Measurements from ENCODE around the gene KLHL30.
"Not testable (repeated sequence)": the region's sequence is repeated elsewhere in the genome, so short reads cannot be mapped to it uniquely, and the experiment has no call there.

KLHL30 gene

GRCh38 chr2:238162846-238163441 is 24.5 kb downstream of the KLHL30 start:
- no peak for DNase-seq (ENCODE audit: low read depth)

GRCh38 chr2:238163481-238164198 is 25.2 kb downstream of the KLHL30 start:
- DNase-seq (ENCODE audit: low read depth) = no peak

GRCh38 chr2:238164906-238165287 is 26.4 kb downstream of the KLHL30 start:
- no peak for DNase-seq (ENCODE audit: low read depth)

DNA sequence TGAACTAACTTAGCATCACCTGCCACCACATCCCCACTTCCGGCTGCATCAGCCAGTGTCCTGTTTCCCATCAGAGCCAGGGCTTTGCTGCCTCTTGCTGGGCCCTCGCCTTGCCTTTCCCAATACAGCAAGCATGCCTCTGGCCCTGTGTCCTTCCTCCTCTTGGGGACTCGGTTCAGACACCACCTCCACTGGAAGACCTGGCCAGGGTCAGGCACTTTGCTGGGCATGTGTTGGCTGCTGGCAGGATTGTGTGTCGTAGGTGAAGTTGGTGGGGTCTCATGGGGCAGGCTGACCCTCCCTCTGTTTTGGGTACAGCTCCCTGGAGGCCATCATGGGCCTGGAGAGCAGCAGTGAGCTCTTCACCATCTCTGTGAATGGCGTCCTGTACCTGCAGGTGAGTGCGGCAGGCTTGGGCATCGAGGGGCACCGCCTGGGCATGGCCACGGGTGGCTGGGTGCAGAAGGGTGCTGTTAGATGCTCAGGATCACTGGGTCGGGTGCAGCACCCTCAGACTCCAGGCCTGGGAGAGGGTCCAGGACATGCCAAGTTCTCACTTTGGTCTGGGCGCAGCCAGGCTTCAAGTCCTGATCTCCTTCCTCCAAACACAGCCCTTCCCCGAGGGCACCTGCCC is 26.9 kb downstream of the KLHL30 start:
- DNase-seq (ENCODE audit: low read depth) = no peak

GRCh38 chr2:238166391-238167343 is 28.2 kb downstream of the KLHL30 start:
- no peak for DNase-seq (ENCODE audit: low read depth)

DNA sequence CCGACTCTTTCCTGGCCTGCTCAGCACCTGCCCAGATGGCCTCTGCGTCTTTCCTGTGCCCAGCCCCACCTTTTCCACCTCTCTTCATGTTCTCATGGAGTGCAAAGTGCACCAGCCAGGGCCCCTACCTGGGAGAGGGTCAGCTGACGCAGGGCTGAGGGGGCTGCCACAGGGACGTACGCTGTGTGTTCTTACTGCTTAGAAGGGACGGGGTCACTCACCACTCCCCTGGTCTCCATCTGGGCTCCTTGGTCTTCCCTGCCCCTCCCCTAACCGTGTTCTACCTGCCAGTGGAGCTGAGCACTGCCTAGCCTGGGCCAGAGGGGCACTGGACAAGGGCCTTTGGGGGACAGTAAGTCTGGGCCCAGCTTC is 28.9 kb downstream of the KLHL30 start:
- DNase-seq (ENCODE audit: low read depth) = no peak

GRCh38 chr2:238167761-238168160 is 29.3 kb downstream of the KLHL30 start:
- DNase-seq (ENCODE audit: low read depth) = no peak

GRCh38 chr2:238168196-238169047 is 30.0 kb downstream of the KLHL30 start:
- no peak for DNase-seq (ENCODE audit: low read depth)

DNA sequence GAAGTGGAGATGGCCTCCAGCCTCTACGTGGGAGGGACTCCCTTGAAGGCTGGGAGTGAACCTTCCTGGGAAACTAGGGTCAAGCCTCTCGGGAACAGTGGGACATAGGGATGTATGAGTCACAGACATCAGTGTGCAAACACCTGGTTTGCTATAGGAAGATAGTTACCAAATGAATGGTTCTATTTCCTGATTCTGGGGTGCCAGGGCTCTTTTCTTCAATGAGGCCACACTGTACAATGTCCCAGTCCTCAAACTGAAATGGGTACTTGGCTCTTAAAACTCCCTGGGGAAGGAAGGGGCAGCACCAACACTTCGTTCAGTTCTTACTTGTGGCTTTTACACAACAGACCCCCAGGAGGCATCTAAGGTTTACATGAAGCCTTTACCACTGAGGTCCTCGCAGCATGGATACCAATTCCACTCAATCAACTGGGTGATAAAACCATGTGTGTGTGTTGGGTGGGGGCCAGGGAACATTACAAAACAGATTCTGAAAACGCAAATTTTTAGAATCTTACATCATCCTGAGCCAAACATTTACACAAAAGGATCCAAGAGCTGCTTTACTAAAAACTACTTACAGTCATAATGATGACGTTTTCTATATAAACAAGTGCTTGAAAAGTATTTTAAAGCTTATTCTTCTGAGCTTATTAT is 30.7 kb downstream of the KLHL30 start:
- no peak for DNase-seq (ENCODE audit: low read depth)

- no peak for DNase-seq (ENCODE audit: low read depth)
Measured at GRCh38 chr2:238169708-238170251, 31.3 kb downstream of the KLHL30 start.

DNA sequence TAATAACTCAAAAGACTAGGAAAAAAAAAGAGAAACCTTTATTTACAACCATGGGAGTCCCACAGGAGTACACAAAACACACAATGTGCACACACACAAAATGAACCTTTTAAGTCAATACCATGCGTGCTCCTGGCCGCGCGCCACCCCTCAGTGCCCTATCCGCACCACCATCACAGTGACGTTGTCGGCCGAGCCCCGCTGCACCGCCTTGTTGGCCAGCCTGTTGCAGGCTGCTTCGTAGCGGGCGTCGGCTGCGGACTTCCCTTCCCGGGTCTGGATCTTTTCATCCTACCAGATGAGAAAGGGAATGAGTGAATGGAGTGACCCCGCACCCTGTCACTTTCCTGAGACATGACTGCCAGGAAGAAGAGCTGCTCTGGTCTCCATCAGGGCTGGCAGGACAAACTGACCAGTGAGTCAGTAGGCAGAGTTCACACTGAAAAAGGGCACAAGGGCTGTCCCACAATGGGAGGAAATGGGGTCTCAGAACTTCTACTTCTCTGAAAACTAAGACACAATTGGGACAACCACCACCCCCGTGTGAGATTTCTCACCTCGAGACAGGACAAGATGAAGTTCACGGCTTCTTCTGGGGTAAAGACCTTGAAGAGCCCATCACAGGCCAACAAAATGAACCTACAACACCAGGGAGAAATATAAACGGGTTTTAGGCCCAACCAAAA is 32.1 kb downstream of the KLHL30 start:
- no peak for DNase-seq (ENCODE audit: low read depth)

- not testable (repeated sequence) for DNase-seq (ENCODE audit: low read depth)
Measured at GRCh38 chr2:238171072-238171431, 32.6 kb downstream of the KLHL30 start.

DNA sequence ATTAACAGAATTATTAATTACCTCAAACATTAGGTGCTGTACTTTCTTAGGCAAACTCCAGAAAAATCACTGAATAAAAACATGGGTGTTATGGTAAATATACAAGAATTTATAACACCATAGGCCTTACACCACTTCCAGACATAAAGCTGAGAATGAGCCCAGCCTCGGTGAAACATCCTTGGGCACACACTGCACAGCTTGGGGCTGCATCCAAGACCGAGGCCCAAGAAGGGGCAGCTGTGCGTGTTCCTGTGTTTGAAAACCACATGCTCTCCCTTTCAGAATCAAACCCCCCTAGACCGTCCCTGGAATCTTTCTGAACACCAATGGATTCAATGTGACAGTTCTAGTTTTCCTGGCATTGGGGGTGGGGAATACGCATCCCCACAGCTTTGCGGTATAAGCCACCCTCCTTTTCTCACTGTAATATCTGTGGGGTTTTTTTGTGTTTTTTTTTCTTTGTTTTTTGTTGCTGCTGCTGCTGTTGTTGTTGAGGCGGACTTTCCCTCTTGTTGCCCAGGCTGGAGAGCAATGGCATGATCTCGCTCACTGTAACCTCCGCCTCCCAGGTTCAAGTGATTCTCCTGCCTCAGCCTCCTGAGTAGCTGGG is 33.2 kb downstream of the KLHL30 start:
- DNase-seq (ENCODE audit: low read depth) = no peak

DNA sequence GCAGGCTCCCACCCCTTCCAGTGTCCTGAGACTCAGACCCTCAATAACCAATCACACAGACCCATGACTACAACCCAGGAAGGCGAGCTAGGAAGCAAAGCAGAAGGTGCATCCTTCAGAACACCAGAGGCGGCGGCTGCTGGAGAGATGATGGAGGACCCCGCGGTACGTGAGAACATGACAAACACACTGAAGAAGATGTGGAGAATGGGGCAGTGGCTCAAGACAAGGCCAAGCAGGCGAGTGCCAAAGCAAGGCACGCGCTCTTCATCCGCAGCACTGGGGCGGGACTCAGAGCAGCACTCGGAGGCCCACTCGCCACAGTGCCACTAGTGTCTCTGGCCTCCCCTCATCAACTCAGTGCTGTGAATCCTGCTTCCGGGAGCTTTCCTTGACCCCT is 34.0 kb downstream of the KLHL30 start:
- DNase-seq (ENCODE audit: low read depth) = no peak

- no peak for DNase-seq (ENCODE audit: low read depth)
Measured at GRCh38 chr2:238173692-238174091, 35.2 kb downstream of the KLHL30 start.

DNA sequence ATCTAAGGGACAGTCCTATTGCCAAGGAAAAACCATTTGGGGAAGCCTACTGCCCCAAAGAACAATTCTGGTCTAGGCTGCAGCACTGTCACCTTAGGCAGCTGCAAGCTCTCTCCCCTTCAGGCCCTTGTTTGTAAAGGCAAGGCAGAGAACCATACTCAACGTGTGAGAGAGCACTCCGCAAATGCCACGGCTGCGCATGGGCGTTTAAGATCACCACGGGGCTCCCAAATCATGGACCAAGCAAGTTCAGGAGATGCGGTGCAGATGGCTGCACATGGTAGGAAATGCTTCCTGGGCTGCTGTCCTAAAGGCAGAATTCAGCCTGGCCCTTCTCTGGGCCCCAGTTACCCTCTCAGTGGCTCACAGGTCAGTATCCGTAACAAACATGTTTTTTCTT is 35.8 kb downstream of the KLHL30 start:
- DNase-seq (ENCODE audit: low read depth) = no peak

GRCh38 chr2:238174701-238175100 is 36.2 kb downstream of the KLHL30 start:
- no peak for DNase-seq (ENCODE audit: low read depth)

DNA sequence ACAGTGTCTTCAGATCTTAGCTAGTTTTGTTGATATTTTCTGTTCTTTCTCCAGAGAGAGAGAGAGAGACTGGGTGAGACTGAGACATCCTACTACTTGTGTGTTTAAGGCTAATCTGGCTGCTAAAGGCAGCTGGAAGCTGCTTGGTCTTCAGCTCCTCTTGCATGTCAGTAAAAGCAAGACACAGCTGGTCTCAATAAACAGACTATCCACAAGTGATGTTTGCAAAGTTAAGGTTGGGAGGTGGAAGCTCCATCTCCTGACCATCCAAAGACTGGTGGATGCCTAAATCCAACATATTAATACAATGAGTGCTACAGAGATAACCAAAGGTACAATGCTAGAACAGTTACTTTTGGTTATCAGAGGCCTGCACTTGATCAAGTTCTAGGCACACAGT is 38.1 kb downstream of the KLHL30 start:
- no peak for DNase-seq (ENCODE audit: low read depth)

GRCh38 chr2:238180554-238180953 is 42.1 kb downstream of the KLHL30 start:
- DNase-seq (ENCODE audit: low read depth) = no peak

DNA sequence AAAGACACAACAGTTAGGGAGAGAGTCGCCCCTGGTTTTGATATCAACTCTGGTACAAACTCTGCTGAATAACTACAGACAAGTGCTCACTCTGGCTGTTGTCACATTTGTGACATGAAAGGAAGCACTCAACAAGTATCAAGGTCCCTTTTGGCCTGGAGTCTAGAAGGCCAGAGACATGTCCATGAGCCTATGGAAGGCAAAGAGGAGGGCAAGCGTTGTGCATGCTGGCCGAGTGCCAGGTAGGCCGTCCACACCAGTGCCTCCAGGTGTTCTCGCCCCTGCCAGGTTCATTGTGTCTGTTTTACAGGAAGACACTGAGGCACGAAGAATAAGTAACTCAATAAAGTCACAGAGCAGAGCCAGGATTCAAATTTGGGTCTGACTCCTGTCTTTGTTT is 43.9 kb downstream of the KLHL30 start:
- no peak for DNase-seq (ENCODE audit: low read depth)
